ENCODE measurements around the gene PSAT1. TPM values are rescaled to one million over a fixed set of nuclear protein-coding genes. Genes with fewer than 3 reads are reported as not detected.

Gene PSAT1
- total and polyA plus RNA-seq, 8 donors: 15.9 to 43.7 (median 30.5) TPM

- Histone ChIP-seq H3K4me1 (peaks cover 12 to 25% of the 10 kb centered on the region in 2 donors), H3K36me3 (peaks cover 0 to 6% of the 10 kb centered on the region in 2 donors), H3K27ac (peak overlapping the region; percentile 37 to 53), H3K9me3 (no peaks in the 10 kb centered on the region), H3K27me3 (peaks cover 4 to 56% of the 10 kb centered on the region in 2 donors), H3K4me3 (peak overlapping the region; percentile 51 to 63)
- no peak for TF ChIP-seq CTCF (IDR thresholded peaks at IDR 0.05)
- ATAC-seq (peak; percentile 36), DNase-seq (peak; percentile 36 to 77 (median 48))
- intact Hi-C loops (cut with DNase I): no loop called here
These were observed 578 bp upstream of the PSAT1 start for GRCh38 chr9:78296201-78296892.

GRCh38 chr9:78297672-78297961 is 692 bp downstream of the PSAT1 start:
- Histone ChIP-seq H3K36me3 (peaks cover 0 to 6% of the 10 kb centered on the region in 2 donors), H3K27me3 (peaks cover 4 to 56% of the 10 kb centered on the region in 2 donors), H3K9me3 (no peaks in the 10 kb centered on the region), H3K4me1 (peaks cover 12 to 25% of the 10 kb centered on the region in 2 donors), H3K27ac (no peak overlapping the region), H3K4me3 (peak overlapping the region; percentile 51 to 63)
- TF ChIP-seq CTCF (IDR thresholded peaks at IDR 0.05): no peak
- ATAC-seq (no peak), DNase-seq (no peak)
- intact Hi-C loops (cut with DNase I): no loop called here

GRCh38 chr9:78298046-78298765 is 1.3 kb downstream of the PSAT1 start:
- peaks cover 0 to 6% of the 10 kb centered on the region in 2 donors for H3K36me3 ChIP-seq
- TF ChIP-seq CTCF (IDR thresholded peaks at IDR 0.05): no peak
- H3K4me3 ChIP-seq: peak overlapping the region in 1 of 2 donors; percentile 51
- DNase-seq (no peak), ATAC-seq (no peak)
- no peaks in the 10 kb centered on the region for H3K9me3 ChIP-seq
- peaks cover 12 to 25% of the 10 kb centered on the region in 2 donors for H3K4me1 ChIP-seq
- intact Hi-C loops (cut with DNase I): no loop called here
- peaks cover 4 to 56% of the 10 kb centered on the region in 2 donors for H3K27me3 ChIP-seq
- H3K27ac ChIP-seq: no peak overlapping the region

GRCh38 chr9:78300209-78300608 is 3.3 kb downstream of the PSAT1 start:
- H3K27ac ChIP-seq: no peak overlapping the region
- peaks cover 4 to 56% of the 10 kb centered on the region in 2 donors for H3K27me3 ChIP-seq
- no peak for TF ChIP-seq CTCF (IDR thresholded peaks at IDR 0.05)
- H3K9me3 ChIP-seq: no peaks in the 10 kb centered on the region
- peaks cover 12 to 25% of the 10 kb centered on the region in 2 donors for H3K4me1 ChIP-seq
- DNase-seq: no peak
- no peak for ATAC-seq
- H3K4me3 ChIP-seq: no peak overlapping the region
- intact Hi-C loops (cut with DNase I): no loop called here
- peaks cover 0 to 18% of the 10 kb centered on the region in 2 donors for H3K36me3 ChIP-seq

- Histone ChIP-seq H3K36me3 (peaks cover 0 to 30% of the 10 kb centered on the region in 2 donors), H3K4me3 (no peak overlapping the region), H3K4me1 (peaks cover 12 to 19% of the 10 kb centered on the region in 2 donors), H3K27me3 (peaks cover 4 to 49% of the 10 kb centered on the region in 2 donors), H3K9me3 (no peaks in the 10 kb centered on the region), H3K27ac (no peak overlapping the region)
- DNase-seq (no peak), ATAC-seq (no peak)
- no peak for TF ChIP-seq CTCF (IDR thresholded peaks at IDR 0.05)
- intact Hi-C loops (cut with DNase I): no loop called here
These were observed 4.5 kb downstream of the PSAT1 start for GRCh38 chr9:78301466-78301865.
